GM18526 (cell line): Measurements from ENCODE around the gene MDM2.

Experiments
- POLR2A ChIP-seq: IDR thresholded peaks from 3 replicates; pipeline ENCODE4 v1.6.1; 2011; ENCODE audit not compliant: insufficient read length; ENCODE audit errors: extremely low read depth

MDM2 gene

GRCh38 chr12:68814490-68815231 lies 6.7 kb downstream of the MDM2 start:
- no peak for TF ChIP-seq POLR2A

GRCh38 chr12:68815232-68815927 lies 7.4 kb downstream of the MDM2 start:
- TF ChIP-seq POLR2A, result no peak

- TF ChIP-seq POLR2A, result no peak
Observed at GRCh38 chr12:68815928-68816800, 8.2 kb downstream of the MDM2 start.

- no peak for TF ChIP-seq POLR2A
Observed at GRCh38 chr12:68821357-68822188, 13.6 kb downstream of the MDM2 start.

GRCh38 chr12:68823696-68824095 lies 15.7 kb downstream of the MDM2 start:
- no peak for TF ChIP-seq POLR2A

- no peak for TF ChIP-seq POLR2A
Observed at GRCh38 chr12:68824131-68824530, 16.2 kb downstream of the MDM2 start.

- no peak for TF ChIP-seq POLR2A
Observed at GRCh38 chr12:68824597-68825250, 16.7 kb downstream of the MDM2 start.

- no peak for TF ChIP-seq POLR2A
Observed at GRCh38 chr12:68825569-68826217, 17.7 kb downstream of the MDM2 start.

GRCh38 chr12:68827895-68828671 lies 20.1 kb downstream of the MDM2 start:
- TF ChIP-seq POLR2A, result no peak

GRCh38 chr12:68828672-68829068 lies 20.7 kb downstream of the MDM2 start:
- no peak for TF ChIP-seq POLR2A

- no peak for TF ChIP-seq POLR2A
Observed at GRCh38 chr12:68831272-68831671, 23.3 kb downstream of the MDM2 start.

GRCh38 chr12:68831751-68832503 lies 23.9 kb downstream of the MDM2 start:
- no peak for TF ChIP-seq POLR2A
